WTC11 (cell line): ENCODE data around the gene ENDOV. TPM values are rescaled to one million over a fixed set of nuclear protein-coding genes. Genes with fewer than 3 reads are reported as not detected.

ENCODE experiments used
- ATAC-seq: fragments of 200-7000 bp; cut with Tn5 transposase; 2 replicates; pipeline ENCODE4 v1.10.0; 2021; ENCODE audit warnings: mild to moderate bottlenecking, moderate library complexity
- CTCF ChIA-PET: fragments of 300-600 bp; sonication (Branson Sonifier 250); formaldehyde crosslinking; loops from one replicate; lab custom pipeline; 2021; ENCODE audit warnings: antibody characterized with exemption; lab: Charles Lee
- POLR2A ChIA-PET: fragments of 350-600 bp; sonication (Branson Sonifier 250); formaldehyde crosslinking; loops from one replicate; lab custom pipeline; 2021; ENCODE audit warnings: antibody characterized with exemption; lab: Charles Lee
- DNase-seq: peaks from one replicate; pipeline ENCODE4 v3.0.0; 2021; ENCODE audit warnings: low spot score
- H3K27ac Mint-ChIP-seq: 2 replicates; pipeline ENCODE4 v1.8.0; 2021; ENCODE audit warnings: mixed read lengths
- H3K27me3 Mint-ChIP-seq: 2 replicates; pipeline ENCODE4 v1.8.0; 2021; ENCODE audit warnings: low read depth, mild to moderate bottlenecking, moderate library complexity, mixed read lengths
- H3K36me3 Mint-ChIP-seq: 2 replicates; pipeline ENCODE4 v1.8.0; 2021; ENCODE audit warnings: mixed read lengths
- H3K4me1 Mint-ChIP-seq: 2 replicates; pipeline ENCODE4 v1.8.0; 2022; ENCODE audit warnings: mixed read lengths
- H3K4me3 Mint-ChIP-seq: 2 replicates; pipeline ENCODE4 v1.8.0; 2021; ENCODE audit warnings: mild to moderate bottlenecking, moderate library complexity, mixed read lengths
- H3K9me3 Mint-ChIP-seq: 2 replicates; pipeline ENCODE4 v1.8.0; 2021; ENCODE audit warnings: mixed read lengths
- CREB1 ChIP-seq: sonication (generic); formaldehyde crosslinking; IDR thresholded peaks from 2 replicates; pipeline ENCODE4 v1.8.0; 2023; ENCODE audit warnings: mild to moderate bottlenecking, missing genetic modification reagents
- CREM ChIP-seq: sonication (generic); formaldehyde crosslinking; IDR thresholded peaks from 2 replicates; pipeline ENCODE4 v1.8.1; 2022; ENCODE audit warnings: mild to moderate bottlenecking, missing genetic modification reagents, moderate library complexity
- ELF4 ChIP-seq: sonication (generic); formaldehyde crosslinking; IDR thresholded peaks from 2 replicates; pipeline ENCODE4 v1.8.1; 2022; ENCODE audit warnings: low read depth, mild to moderate bottlenecking, moderate library complexity, missing genetic modification reagents
- FOXP1 ChIP-seq: sonication (generic); formaldehyde crosslinking; IDR thresholded peaks from 2 replicates; pipeline ENCODE4 v1.8.0; 2022; ENCODE audit warnings: missing genetic modification reagents, mild to moderate bottlenecking, moderate library complexity, borderline replicate concordance
- KAT7 ChIP-seq: sonication (generic); formaldehyde crosslinking; IDR thresholded peaks from 2 replicates; pipeline ENCODE4 v1.8.1; 2023; ENCODE audit warnings: missing genetic modification reagents, mild to moderate bottlenecking, borderline replicate concordance
- MXD4 ChIP-seq: fragments of 250-450 bp; sonication (Bioruptor Pico); IDR thresholded peaks from 2 replicates; pipeline ENCODE4 v1.8.0; 2021; ENCODE audit warnings: mild to moderate bottlenecking, moderate library complexity, borderline replicate concordance
- MYBL2 ChIP-seq: sonication (generic); formaldehyde crosslinking; IDR thresholded peaks from 2 replicates; pipeline ENCODE4 v1.8.1; 2023; ENCODE audit warnings: mild to moderate bottlenecking, moderate library complexity, missing genetic modification reagents
- NR1H2 ChIP-seq: sonication (generic); formaldehyde crosslinking; IDR thresholded peaks from 2 replicates; pipeline ENCODE4 v1.9.0; 2021; ENCODE audit warnings: mild to moderate bottlenecking, moderate library complexity, missing genetic modification reagents
- PRRX2 ChIP-seq: fragments of 250-450 bp; sonication (Bioruptor Pico); IDR thresholded peaks from 2 replicates; pipeline ENCODE4 v1.8.0; 2021; ENCODE audit warnings: mild to moderate bottlenecking
- SP1 ChIP-seq: sonication (generic); formaldehyde crosslinking; conservative IDR thresholded peaks from 2 replicates; pipeline ENCODE4 v1.8.1; 2022; ENCODE audit warnings: missing genetic modification reagents
- ZBTB21 ChIP-seq: sonication (generic); formaldehyde crosslinking; IDR thresholded peaks from 2 replicates; pipeline ENCODE4 v1.8.1; 2023; ENCODE audit warnings: mild to moderate bottlenecking, missing genetic modification reagents, borderline replicate concordance
- ZNF232 ChIP-seq: sonication (generic); formaldehyde crosslinking; IDR thresholded peaks from 2 replicates; pipeline ENCODE4 v1.8.0; 2022; ENCODE audit warnings: mild to moderate bottlenecking, missing genetic modification reagents
- ZNF423 ChIP-seq: fragments of 250-450 bp; sonication (Bioruptor Pico); IDR thresholded peaks from 2 replicates; pipeline ENCODE4 v2.1.2; 2022; ENCODE audit warnings: mild to moderate bottlenecking, moderate library complexity
- ZNF425 ChIP-seq: fragments of 250-450 bp; sonication (Bioruptor Pico); conservative IDR thresholded peaks from 2 replicates; pipeline ENCODE4 v1.9.0; 2021; ENCODE audit warnings: mild to moderate bottlenecking
- total RNA-seq: library from RNA; stranded (reverse); gene quantifications from 3 replicates; pipeline ENCODE4 v1.2.3, GENCODE V29; 2021
- TF ChIP-seq, protein P1 (sequence below): fragments of 250-450 bp; sonication (Bioruptor Pico); IDR thresholded peaks from 2 replicates; pipeline ENCODE4 v1.9.0; 2021; ENCODE audit warnings: mild to moderate bottlenecking
- TF ChIP-seq, protein P2 (sequence below): sonication (generic); formaldehyde crosslinking; IDR thresholded peaks from 2 replicates; pipeline ENCODE4 v1.8.0; 2022; ENCODE audit warnings: mild to moderate bottlenecking, missing genetic modification reagents
- TF ChIP-seq, protein P3 (sequence below): fragments of 250-450 bp; sonication (Bioruptor Pico); IDR thresholded peaks from 2 replicates; pipeline ENCODE4 v1.9.0; 2021; ENCODE audit warnings: moderate library complexity, mild to moderate bottlenecking, inconsistent platforms, borderline replicate concordance

The ENDOV gene
- total RNA-seq, 1 experiment from 2014 or later: 25.2 TPM

DNA sequence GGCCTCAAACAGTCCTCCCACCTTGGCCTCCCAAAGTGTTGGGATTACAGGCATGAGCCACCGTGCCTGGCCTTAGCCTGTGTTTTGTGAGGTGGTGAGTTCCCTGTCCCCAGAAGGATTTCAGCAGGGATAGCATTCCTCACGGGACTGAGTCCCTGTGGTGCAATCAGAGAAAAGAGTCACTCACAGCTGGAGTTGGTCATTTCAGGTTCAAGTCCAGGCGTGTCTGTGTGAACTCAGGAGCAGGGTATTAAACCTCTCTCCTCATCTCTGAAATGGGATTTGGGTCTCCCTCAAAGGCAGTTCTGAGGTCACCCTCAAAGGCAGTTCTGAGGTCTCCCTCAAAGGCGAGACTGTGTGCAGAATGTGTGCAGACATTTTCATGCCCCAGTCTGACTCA lies 32.8 kb downstream of the ENDOV start (continued):
- TF ChIP-seq MYBL2 (CRISPR knock-in tag): no peak
- no peak for TF ChIP-seq CREB1 (CRISPR knock-in tag)
- TF ChIP-seq ZNF423 (CRISPR knock-in tag): no peak
- TF ChIP-seq ELF4 (CRISPR knock-in tag): no peak
- no peak for TF ChIP-seq ZNF425 (CRISPR knock-in tag)
- TF ChIP-seq, protein P1, sequence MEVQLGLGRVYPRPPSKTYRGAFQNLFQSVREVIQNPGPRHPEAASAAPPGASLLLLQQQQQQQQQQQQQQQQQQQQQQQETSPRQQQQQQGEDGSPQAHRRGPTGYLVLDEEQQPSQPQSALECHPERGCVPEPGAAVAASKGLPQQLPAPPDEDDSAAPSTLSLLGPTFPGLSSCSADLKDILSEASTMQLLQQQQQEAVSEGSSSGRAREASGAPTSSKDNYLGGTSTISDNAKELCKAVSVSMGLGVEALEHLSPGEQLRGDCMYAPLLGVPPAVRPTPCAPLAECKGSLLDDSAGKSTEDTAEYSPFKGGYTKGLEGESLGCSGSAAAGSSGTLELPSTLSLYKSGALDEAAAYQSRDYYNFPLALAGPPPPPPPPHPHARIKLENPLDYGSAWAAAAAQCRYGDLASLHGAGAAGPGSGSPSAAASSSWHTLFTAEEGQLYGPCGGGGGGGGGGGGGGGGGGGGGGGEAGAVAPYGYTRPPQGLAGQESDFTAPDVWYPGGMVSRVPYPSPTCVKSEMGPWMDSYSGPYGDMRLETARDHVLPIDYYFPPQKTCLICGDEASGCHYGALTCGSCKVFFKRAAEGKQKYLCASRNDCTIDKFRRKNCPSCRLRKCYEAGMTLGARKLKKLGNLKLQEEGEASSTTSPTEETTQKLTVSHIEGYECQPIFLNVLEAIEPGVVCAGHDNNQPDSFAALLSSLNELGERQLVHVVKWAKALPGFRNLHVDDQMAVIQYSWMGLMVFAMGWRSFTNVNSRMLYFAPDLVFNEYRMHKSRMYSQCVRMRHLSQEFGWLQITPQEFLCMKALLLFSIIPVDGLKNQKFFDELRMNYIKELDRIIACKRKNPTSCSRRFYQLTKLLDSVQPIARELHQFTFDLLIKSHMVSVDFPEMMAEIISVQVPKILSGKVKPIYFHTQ: no peak
- TF ChIP-seq, protein P2, sequence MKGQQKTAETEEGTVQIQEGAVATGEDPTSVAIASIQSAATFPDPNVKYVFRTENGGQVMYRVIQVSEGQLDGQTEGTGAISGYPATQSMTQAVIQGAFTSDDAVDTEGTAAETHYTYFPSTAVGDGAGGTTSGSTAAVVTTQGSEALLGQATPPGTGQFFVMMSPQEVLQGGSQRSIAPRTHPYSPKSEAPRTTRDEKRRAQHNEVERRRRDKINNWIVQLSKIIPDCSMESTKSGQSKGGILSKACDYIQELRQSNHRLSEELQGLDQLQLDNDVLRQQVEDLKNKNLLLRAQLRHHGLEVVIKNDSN (CRISPR knock-in tag): no peak
- TF ChIP-seq FOXP1 (CRISPR knock-in tag): no peak
- no peak for TF ChIP-seq SP1
- TF ChIP-seq, all 79 proteins: peak for 0

GRCh38 chr17:80449194-80449929 lies 34.4 kb downstream of the ENDOV start:
- H3K4me1 Mint-ChIP-seq: peaks cover 6% of the 10 kb centered on the region
- H3K4me3 Mint-ChIP-seq: no peak overlapping the region
- ATAC-seq (no peak), DNase-seq (no peak)
- H3K36me3 Mint-ChIP-seq: no peaks in the 10 kb centered on the region
- no peaks in the 10 kb centered on the region for H3K9me3 Mint-ChIP-seq
- ChIA-PET CTCF (interaction anchor here (1.1 kb wide), 1 partner anchor 22 kb away, joined by 4 read pairs; no protein-coding TSS in a partner anchor), POLR2A (no interaction called here)
- H3K27me3 Mint-ChIP-seq: peaks cover 9% of the 10 kb centered on the region
- TF ChIP-seq CREM (CRISPR knock-in tag) (no peak), KAT7 (CRISPR knock-in tag) (no peak), PRRX2 (no peak), MXD4 (CRISPR knock-in tag) (no peak), ZBTB21 (CRISPR knock-in tag) (no peak), NR1H2 (no peak), ZNF232 (CRISPR knock-in tag) (no peak)
- TF ChIP-seq, protein P3, sequence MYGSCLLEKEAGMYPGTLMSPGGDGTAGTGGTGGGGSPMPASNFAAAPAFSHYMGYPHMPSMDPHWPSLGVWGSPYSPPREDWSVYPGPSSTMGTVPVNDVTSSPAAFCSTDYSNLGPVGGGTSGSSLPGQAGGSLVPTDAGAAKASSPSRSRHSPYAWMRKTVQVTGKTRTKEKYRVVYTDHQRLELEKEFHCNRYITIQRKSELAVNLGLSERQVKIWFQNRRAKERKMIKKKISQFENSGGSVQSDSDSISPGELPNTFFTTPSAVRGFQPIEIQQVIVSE (CRISPR knock-in tag): no peak
- no peak overlapping the region for H3K27ac Mint-ChIP-seq
